ENCODE results near the gene SPG7. TPM values are rescaled to one million over a fixed set of nuclear protein-coding genes. Genes with fewer than 3 reads are reported as not detected.
"Not testable (repeated sequence)": the region's sequence is repeated elsewhere in the genome, so short reads cannot be mapped to it uniquely, and the experiment has no call there.

The SPG7 gene
- total RNA-seq, 1 donor from 2014 or later = 84.2 TPM

DNA sequence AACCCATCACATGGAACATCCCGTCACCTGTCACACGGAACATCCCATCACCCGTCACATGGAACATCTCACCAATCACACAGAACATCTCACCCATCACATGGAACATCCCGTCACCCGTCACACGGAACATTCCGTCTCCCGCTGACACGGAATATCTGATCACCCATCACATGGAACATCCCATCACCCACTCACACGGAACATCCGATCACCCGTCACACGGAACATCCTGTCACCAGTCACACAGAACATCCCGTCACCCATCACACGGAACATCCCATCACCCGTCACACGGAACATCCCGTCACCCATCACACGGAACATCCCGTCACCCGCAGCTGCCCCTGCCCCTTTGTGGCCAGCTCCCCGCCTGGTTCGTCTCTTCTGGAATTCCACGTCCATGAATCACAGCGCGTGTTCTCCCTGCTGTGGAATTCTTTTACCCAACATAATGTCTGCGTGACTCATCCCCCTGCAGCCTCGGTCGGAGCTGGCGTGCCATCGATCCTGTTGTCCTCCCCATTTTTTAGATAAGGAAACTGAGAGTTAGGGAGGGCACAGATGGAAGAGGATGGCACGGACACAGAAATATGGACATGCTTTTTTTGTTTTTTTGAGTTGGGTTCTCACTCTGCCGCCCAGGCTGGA is 73.0 kb downstream of the SPG7 start:
- no peak for DNase-seq

GRCh38 chr16:89581861-89582563 is 73.8 kb downstream of the SPG7 start:
- DNase-seq = no peak

DNA sequence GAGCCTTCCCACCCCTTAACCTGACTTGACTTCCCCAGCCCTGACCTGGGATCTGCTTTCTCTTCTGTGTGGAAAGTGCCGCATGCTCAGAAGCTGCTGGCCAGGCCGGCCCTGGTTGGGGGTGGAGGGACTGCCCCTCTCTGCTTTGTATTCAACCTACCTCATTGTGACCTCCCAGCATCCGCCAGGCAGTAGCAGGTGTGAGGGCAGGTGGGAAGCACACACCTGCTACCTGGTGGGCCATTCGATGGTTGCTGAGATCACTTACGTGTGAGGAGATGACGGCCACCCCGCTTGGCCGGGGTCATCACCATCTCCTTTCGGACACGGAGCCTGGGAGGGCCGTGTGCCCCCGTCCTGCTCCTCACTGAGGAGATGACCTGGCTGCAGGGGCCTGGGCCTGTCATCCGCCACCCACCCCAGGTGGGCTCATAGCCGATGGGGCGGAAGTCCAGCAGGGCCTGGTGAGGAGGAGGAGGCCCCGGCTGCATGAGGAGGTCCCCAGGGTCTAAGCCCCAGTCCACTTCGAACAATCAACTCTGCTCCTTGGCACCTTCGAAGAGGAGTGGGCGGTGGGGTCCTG is 74.5 kb downstream of the SPG7 start:
- DNase-seq = no peak

GRCh38 chr16:89583197-89583894 is 75.1 kb downstream of the SPG7 start:
- no peak for DNase-seq

GRCh38 chr16:89583895-89584644 is 75.9 kb downstream of the SPG7 start:
- no peak for DNase-seq

DNA sequence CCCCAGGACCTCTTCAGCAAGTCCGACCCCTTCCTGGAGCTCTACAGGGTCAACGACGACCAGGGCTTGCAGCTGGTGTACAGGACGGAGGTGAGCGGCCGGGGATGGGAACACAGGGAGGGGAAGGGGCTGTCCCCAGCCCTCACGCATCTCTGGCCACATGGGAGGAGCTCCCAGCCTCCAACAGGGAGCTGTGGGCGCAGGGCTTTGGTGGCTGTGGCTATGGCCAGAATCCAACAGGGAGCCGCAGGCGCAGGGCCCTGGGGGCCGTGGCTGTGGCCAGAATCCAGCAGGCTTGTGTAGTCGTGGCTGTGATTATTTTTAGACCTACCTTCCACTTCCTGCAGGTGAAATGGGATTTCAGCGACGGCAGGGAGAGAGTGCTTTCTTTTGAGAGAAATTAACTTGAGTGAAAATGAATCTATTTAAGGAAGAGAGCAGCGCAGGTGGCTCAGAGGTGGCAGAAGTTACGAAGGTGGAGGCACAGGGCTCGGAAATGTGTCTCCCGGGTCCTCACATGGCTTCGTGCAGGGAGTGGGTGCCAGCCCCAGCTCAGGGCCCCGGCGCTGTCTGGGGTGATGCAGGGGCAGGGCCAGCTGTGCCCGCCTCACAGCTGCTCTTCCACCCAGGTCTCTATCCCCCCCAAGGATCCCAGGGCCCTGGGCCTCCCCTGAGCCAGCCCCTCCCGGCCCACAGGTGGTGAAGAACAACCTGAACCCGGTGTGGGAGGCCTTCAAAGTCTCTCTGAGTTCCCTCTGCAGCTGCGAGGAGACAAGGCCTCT is 76.8 kb downstream of the SPG7 start:
- no peak for DNase-seq

DNA sequence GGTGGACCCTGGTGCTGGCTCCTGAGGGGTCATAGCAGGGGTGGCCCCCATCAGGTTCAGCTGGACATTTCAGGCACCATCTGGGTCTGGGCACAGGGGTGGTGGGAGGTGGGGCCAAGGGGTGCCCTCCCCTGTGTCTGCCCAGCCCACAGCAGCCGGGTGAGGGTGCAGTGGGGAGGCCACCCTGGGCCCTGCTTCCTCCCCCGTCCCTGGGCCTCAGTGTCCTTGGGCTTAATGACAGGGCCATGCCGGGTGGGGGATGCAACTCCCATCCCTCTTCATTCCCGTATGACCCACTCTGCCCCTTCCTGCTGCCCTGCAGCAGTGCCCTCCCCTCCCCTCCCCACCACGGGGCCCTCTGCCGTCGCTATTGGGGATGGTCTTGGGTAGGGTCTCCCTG is 78.0 kb downstream of the SPG7 start:
- DNase-seq = no peak

GRCh38 chr16:89586853-89587252 is 78.7 kb downstream of the SPG7 start:
- DNase-seq = no peak

GRCh38 chr16:89587676-89588075 is 79.5 kb downstream of the SPG7 start:
- DNase-seq = not testable (repeated sequence)

GRCh38 chr16:89588413-89589109 is 80.4 kb downstream of the SPG7 start:
- no peak for DNase-seq

DNA sequence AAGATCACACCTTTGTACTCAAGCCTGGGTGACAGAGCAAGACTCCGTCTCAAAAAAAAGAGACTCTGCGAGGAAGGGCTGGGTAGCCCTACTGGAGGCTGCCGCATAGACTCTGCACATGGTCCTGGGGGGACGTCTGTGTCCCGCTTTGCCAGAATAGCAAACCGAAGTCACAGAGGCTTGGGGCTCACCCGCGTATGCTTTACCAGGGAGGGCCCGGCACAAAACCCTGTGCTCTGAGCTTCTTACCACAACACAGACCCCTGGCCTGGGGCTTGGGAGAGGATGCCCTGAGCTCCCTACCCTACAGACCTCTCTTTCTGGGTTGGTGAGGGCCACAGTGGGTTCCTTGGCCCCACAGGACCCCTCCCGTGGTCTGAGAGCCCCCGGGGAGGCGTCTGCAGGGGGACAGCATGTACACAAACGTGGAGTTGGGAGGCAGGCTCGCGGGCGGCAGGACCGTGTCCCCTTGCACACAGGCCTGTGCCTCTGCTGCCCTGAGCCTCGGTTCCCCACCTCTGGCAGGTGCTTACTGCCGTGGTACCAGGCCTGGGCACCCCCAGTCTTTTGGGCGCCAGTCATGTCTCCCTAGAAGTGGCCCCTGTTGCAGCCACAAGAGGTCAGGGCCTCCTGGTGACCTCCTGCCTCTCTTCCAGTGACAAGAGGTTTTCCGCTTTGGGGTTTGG is 81.2 kb downstream of the SPG7 start:
- no peak for DNase-seq

- DNase-seq = no peak
Observed at GRCh38 chr16:89593841-89594240, 85.6 kb downstream of the SPG7 start.

DNA sequence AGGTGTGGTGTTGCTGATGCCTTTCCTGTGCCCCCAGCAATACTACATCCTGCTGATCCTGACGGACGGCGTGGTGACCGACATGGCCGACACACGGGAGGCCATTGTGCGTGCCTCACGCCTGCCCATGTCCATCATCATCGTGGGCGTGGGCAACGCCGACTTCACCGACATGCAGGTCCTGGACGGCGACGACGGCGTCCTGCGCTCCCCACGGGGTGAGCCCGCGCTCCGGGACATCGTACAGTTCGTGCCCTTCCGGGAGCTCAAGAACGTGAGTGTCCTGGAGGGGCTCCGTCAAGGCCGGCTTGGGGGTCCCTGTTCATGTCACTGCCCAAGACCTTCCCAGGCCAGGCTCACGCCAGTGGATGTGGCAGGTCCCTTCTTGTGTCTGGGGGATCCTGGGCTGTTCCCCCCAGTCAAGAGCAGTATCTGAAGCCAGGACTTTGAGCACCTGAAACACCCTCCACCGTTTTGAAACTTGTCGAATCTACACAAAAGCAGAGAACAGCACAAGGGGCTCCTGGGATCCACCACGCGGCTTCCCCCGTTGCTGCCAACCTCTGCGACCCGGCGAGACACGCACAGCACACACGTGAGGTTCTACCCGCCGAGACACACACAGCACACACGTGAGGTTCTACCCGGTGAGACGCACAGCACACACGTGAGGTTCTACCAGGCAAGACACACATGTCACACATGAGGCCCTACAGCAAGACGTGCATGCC is 87.3 kb downstream of the SPG7 start:
- DNase-seq = no peak

DNA sequence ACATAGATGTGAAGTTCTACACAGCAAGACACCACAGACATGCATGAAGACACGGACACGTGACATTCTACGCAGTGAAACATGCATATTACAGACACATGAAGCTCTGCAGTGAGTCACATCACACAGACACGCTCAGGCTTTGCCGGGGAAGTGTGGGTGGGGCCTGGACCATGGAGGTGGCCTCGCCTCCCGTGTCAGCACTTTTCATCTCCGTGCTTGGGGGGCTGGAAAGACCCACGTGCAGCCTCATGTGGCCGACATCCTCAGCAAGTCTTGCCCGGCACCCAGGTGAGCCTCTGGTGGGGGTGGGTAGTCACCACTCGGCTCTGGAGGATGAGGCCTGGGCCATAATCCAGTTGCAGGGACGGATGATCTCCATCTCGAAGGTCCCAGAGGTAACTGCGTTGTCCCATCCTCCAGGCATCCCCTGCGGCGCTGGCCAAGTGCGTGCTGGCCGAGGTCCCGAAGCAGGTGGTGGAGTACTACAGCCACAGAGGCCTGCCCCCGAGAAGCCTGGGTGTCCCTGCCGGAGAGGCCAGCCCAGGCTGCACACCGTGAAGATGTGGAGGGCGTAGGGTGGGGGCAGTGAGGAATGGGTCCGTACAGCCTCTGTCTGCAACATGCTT is 88.0 kb downstream of the SPG7 start:
- DNase-seq = no peak

- DNase-seq = no peak
Observed at GRCh38 chr16:89596957-89597649, 88.9 kb downstream of the SPG7 start.

- DNase-seq = no peak
Observed at GRCh38 chr16:89598199-89598598, 90.0 kb downstream of the SPG7 start.

GRCh38 chr16:89599451-89599858 is 91.3 kb downstream of the SPG7 start:
- no peak for DNase-seq

DNA sequence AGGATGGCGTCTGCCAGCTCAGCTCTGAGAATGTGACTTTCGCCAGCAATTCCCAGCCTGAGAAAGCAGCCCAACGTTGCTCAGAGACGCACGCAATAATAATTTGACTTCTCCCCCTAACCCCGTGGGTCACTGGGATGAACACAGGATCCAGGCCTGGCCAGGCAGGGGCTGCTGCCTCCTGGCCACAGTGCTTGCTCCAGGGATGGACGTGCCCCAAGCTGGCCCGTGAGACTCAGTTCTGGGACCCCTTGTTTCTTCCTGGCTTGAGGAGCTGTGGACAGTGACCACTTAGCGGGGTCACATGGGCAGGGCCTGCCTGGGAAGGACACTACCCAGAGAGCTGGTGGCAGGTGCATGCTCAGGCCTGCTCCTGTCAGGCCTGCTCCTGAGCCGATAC is 91.7 kb downstream of the SPG7 start:
- no peak for DNase-seq

Measured in skin of body (tissue), 2 donors.